Calu3 (cell line): Measurements from ENCODE around the gene SORBS1. TPM values are rescaled to one million over a fixed set of nuclear protein-coding genes. Genes with fewer than 3 reads are reported as not detected.

ENCODE experiments used
- BruUV-seq: library from RNA; stranded (reverse); fragments of 400-500 nt; replicated peaks from 2 replicates; lab custom pipeline; 2021; lab: Mats Ljungman, UMichigan
- CTCF ChIA-PET: fragments of 300-600 bp; sonication (Branson Sonifier 250); formaldehyde crosslinking; loops from one replicate; lab custom pipeline; 2022; ENCODE audit warnings: antibody characterized with exemption; lab: Charles Lee
- DNase-seq: peaks from one replicate; pipeline ENCODE4 v3.0.0; 2022
- H3K27ac Mint-ChIP-seq: one replicate; pipeline ENCODE4 v1.8.0; 2022; ENCODE audit warnings: mixed read lengths; ENCODE audit not compliant: unreplicated experiment
- H3K27me3 Mint-ChIP-seq: one replicate; pipeline ENCODE4 v1.8.0; 2022; ENCODE audit warnings: mixed read lengths; ENCODE audit not compliant: unreplicated experiment
- H3K36me3 Mint-ChIP-seq: one replicate; pipeline ENCODE4 v1.8.0; 2022; ENCODE audit warnings: mild to moderate bottlenecking, moderate library complexity, mixed read lengths; ENCODE audit not compliant: insufficient read depth, unreplicated experiment
- H3K4me1 Mint-ChIP-seq: one replicate; pipeline ENCODE4 v1.8.0; 2022; ENCODE audit warnings: mild to moderate bottlenecking, low read depth, mixed read lengths; ENCODE audit not compliant: unreplicated experiment
- H3K4me3 Mint-ChIP-seq: one replicate; pipeline ENCODE4 v1.8.0; 2022; ENCODE audit warnings: mild to moderate bottlenecking, low read depth, moderate library complexity, mixed read lengths; ENCODE audit not compliant: unreplicated experiment
- H3K9me3 Mint-ChIP-seq: one replicate; pipeline ENCODE4 v1.8.0; 2022; ENCODE audit warnings: low read depth, mixed read lengths; ENCODE audit not compliant: unreplicated experiment
- intact Hi-C: fragments of 100-400 bp; cut with micrococcal nuclease; formaldehyde crosslinking; loops from one replicate; pipeline ENCODE4 v1.10.0; 2022; ENCODE audit not compliant: unreplicated experiment
- total RNA-seq: library from RNA; stranded (reverse); gene quantifications from 2 replicates; pipeline ENCODE4 v1.2.3, GENCODE V29; 2022
- TF ChIP-seq, protein P1 (sequence below): fragments of 200-600 bp; IDR thresholded peaks from one replicate; pipeline ENCODE4 v1.8.0; 2022; ENCODE audit warnings: antibody characterized with exemption; ENCODE audit not compliant: unreplicated experiment

SORBS1 gene
- total RNA-seq, 1 experiment from 2014 or later, result 2.8 TPM

DNA sequence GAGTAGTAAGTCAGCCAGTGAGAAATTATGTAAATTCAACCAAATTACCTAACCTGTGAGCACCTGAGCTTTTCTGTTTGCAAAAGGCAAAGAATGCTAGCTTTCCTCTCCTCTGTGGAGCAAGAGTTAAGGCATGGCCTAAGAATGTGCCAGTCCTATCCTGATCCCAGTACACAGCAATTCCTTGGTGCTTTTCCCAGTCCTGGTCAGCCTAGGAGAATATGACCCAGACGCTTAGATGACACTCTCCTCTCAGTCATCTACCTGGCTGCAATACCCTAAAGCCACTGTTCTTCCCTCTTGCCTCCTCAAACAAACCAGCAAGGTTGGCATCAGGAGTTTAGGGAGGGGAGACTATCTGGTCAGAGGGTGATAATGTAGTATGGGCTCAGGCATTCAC is 274.5 kb downstream of the SORBS1 start:
- no TSS peak for BruUV-seq
- DNase-seq, result no peak
- no peaks in the 10 kb centered on the region for H3K9me3 Mint-ChIP-seq
- H3K4me3 Mint-ChIP-seq, result no peak overlapping the region
- no peak overlapping the region for H3K27ac Mint-ChIP-seq
- TF ChIP-seq, protein P1, sequence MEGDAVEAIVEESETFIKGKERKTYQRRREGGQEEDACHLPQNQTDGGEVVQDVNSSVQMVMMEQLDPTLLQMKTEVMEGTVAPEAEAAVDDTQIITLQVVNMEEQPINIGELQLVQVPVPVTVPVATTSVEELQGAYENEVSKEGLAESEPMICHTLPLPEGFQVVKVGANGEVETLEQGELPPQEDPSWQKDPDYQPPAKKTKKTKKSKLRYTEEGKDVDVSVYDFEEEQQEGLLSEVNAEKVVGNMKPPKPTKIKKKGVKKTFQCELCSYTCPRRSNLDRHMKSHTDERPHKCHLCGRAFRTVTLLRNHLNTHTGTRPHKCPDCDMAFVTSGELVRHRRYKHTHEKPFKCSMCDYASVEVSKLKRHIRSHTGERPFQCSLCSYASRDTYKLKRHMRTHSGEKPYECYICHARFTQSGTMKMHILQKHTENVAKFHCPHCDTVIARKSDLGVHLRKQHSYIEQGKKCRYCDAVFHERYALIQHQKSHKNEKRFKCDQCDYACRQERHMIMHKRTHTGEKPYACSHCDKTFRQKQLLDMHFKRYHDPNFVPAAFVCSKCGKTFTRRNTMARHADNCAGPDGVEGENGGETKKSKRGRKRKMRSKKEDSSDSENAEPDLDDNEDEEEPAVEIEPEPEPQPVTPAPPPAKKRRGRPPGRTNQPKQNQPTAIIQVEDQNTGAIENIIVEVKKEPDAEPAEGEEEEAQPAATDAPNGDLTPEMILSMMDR, result no peak
- intact Hi-C loops, result no loop called here
- peaks cover 26% of the 10 kb centered on the region for H3K4me1 Mint-ChIP-seq
- H3K36me3 Mint-ChIP-seq, result peaks cover 20% of the 10 kb centered on the region
- CTCF ChIA-PET, result interaction anchor here (1.0 to 1.1 kb wide), 3 partner anchors 11 to 39 kb away, joined by 3 to 4 read pairs (median 4); no protein-coding TSS in a partner anchor
- no peaks in the 10 kb centered on the region for H3K27me3 Mint-ChIP-seq

DNA sequence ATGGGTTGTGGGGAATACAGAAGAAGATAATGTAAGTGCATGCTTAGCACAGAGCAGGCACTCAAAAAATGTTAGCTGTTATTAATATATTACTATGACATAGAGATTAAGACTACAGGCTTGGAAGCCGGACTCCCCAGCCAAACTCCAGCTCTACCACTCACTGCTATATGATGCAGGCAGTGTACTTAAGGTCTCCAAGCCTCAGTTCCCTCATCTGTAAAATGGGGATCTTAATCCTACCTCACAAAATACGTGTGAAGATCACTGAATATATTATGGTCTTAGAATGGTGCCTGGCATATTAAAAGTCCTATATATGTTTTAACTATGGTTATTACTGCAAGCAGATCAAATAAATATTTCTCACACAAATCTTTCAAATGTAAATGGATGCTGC is 275.6 kb downstream of the SORBS1 start:
- Mint-ChIP-seq H3K9me3 (no peaks in the 10 kb centered on the region), H3K36me3 (peaks cover 13% of the 10 kb centered on the region), H3K4me3 (no peak overlapping the region), H3K4me1 (peaks cover 26% of the 10 kb centered on the region), H3K27ac (no peak overlapping the region), H3K27me3 (no peaks in the 10 kb centered on the region)
- CTCF ChIA-PET, result interaction anchor here (0.6 to 1.1 kb wide), 3 partner anchors 13 to 51 kb away, joined by 3 to 4 read pairs (median 4); no protein-coding TSS in a partner anchor
- intact Hi-C loops, result no loop called here
- no TSS peak for BruUV-seq
- no peak for DNase-seq
- TF ChIP-seq, protein P1, result no peak

DNA sequence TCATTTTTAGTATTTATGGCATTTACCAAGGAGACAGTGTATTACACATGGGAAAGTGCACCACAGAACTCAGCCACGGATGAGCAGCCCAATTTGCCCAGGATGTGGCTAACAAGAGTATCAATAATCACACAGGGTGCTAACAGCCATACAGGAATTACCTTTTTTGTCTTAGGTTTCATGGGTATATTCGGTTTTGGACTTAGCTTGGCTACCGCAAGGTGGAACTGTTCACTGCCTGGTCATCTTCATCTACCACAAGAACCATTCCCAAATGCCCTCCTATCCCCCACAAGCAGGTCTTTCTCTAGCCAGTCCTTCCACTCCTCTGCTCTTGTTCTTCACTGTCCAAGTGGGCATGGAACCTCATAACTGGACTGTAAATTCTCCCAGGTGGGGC is 276.4 kb downstream of the SORBS1 start:
- no peak for DNase-seq
- Mint-ChIP-seq H3K36me3 (peaks cover 7% of the 10 kb centered on the region), H3K9me3 (no peaks in the 10 kb centered on the region), H3K27ac (no peak overlapping the region), H3K4me3 (no peak overlapping the region), H3K27me3 (no peaks in the 10 kb centered on the region), H3K4me1 (peaks cover 26% of the 10 kb centered on the region)
- CTCF ChIA-PET, result interaction anchor here (0.6 to 1.1 kb wide), 2 partner anchors 38 to 50 kb away, joined by 3 to 4 read pairs; no protein-coding TSS in a partner anchor
- TF ChIP-seq, protein P1, result no peak
- intact Hi-C loops, result no loop called here
- BruUV-seq, result no TSS peak

DNA sequence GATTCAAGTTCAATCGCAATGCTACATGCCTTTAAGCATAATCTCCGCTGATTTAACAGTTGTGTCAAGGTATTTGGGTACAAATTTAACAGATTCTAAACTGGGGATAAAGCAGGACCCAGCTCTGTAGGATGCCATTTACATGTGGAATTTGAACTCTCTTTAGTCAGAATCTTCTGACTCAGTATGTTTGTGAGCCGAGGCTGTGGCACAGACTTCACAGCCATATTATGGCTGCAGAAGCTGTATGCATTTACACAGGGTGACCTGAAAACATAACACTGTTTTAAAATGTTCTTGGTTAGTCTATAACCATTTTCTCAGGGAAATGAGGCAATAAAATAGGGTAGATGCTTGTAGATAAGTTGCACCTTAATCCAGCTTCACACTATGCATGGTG is 279.1 kb downstream of the SORBS1 start:
- Mint-ChIP-seq H3K27ac (no peak overlapping the region), H3K27me3 (no peaks in the 10 kb centered on the region), H3K4me3 (no peak overlapping the region), H3K36me3 (no peaks in the 10 kb centered on the region), H3K9me3 (no peaks in the 10 kb centered on the region), H3K4me1 (peaks cover 26% of the 10 kb centered on the region)
- intact Hi-C loops, result no loop called here
- TF ChIP-seq, protein P1, result no peak
- BruUV-seq, result no TSS peak
- CTCF ChIA-PET, result no interaction called here
- no peak for DNase-seq
